Neuronal stem cell (in vitro differentiated cells): Measurements from ENCODE around the gene SUN1.

Experiments used
- DNase-seq: peaks from one replicate; pipeline ENCODE4 v3.0.0-alpha.2; 2013; ENCODE audit warnings: low spot score
- H2AFZ ChIP-seq: one replicate; pipeline ENCODE4 v1.6.1; 2013; ENCODE audit warnings: mild to moderate bottlenecking, low read length, inconsistent platforms
- H2AK5ac ChIP-seq: 2 replicates; pipeline ENCODE4 v1.6.1; 2013; ENCODE audit warnings: low read depth, mild to moderate bottlenecking, inconsistent platforms, low read length, moderate library complexity, mixed read lengths
- H2BK120ac ChIP-seq: 2 replicates; pipeline ENCODE4 v1.6.1; 2013; ENCODE audit warnings: low read depth, mild to moderate bottlenecking, inconsistent platforms, low read length, moderate library complexity, mixed read lengths
- H2BK12ac ChIP-seq: one replicate; pipeline ENCODE4 v1.6.1; 2013; ENCODE audit warnings: low read length, inconsistent platforms
- H2BK15ac ChIP-seq: 2 replicates; pipeline ENCODE4 v1.6.1; 2013; ENCODE audit warnings: mild to moderate bottlenecking, low read length, inconsistent platforms, mixed read lengths
- H2BK5ac ChIP-seq: one replicate; pipeline ENCODE4 v1.6.1; 2013; ENCODE audit warnings: inconsistent platforms, mild to moderate bottlenecking, low read length, moderate library complexity
- H3K14ac ChIP-seq: one replicate; pipeline ENCODE4 v1.6.1; 2013; ENCODE audit warnings: low read length, inconsistent platforms
- H3K18ac ChIP-seq: 2 replicates; pipeline ENCODE4 v1.6.1; 2013; ENCODE audit warnings: low read length, inconsistent platforms
- H3K23ac ChIP-seq: 2 replicates; pipeline ENCODE4 v1.6.1; 2013; ENCODE audit warnings: low read depth, mild to moderate bottlenecking, mixed read lengths, low read length, inconsistent platforms; ENCODE audit not compliant: poor library complexity
- H3K27ac ChIP-seq: replicated peaks from 3 replicates; pipeline ENCODE4 v1.5.1; 2013; ENCODE audit warnings: low read length, inconsistent platforms
- H3K27me3 ChIP-seq, 3 experiments: 2 replicates each; pipeline ENCODE4 v1.6.1; 2013; ENCODE audit warnings: low read length in 3 of 3, mild to moderate bottlenecking in 2 of 3, inconsistent platforms in 1 of 3, low read depth in 1 of 3, mixed read lengths in 1 of 3, moderate library complexity in 1 of 3; ENCODE audit not compliant: control insufficient read depth in 3 of 3, insufficient read depth in 3 of 3
- H3K36me3 ChIP-seq, 2 donors: replicated peaks in 1 of 2; 2 replicates each; pipeline ENCODE4 v1.6.1; 2013; ENCODE audit warnings: low read length in 2 of 2; ENCODE audit not compliant: control insufficient read depth in 2 of 2, insufficient read depth in 2 of 2
- H3K4ac ChIP-seq: 2 replicates; pipeline ENCODE4 v1.6.1; 2013; ENCODE audit warnings: inconsistent platforms, mild to moderate bottlenecking, low read length, moderate library complexity
- H3K4me1 ChIP-seq, 2 donors: 1 replicate in 1 of 2; 2 replicates in 1 of 2; pipeline ENCODE4 v1.6.1; 2013; ENCODE audit warnings: low read length in 2 of 2, low read depth in 1 of 2; ENCODE audit not compliant: control insufficient read depth in 2 of 2, insufficient read depth in 1 of 2
- H3K4me2 ChIP-seq: one replicate; pipeline ENCODE4 v1.6.1; 2013; ENCODE audit warnings: mild to moderate bottlenecking, low read length, inconsistent platforms; ENCODE audit not compliant: insufficient read depth, poor library complexity, severe bottlenecking
- H3K4me3 ChIP-seq, 2 donors: 2 replicates each; pipeline ENCODE4 v1.5.1; 2013; ENCODE audit warnings: low read length in 2 of 2, mild to moderate bottlenecking in 2 of 2, inconsistent platforms in 1 of 2, moderate library complexity in 1 of 2
- H3K79me1 ChIP-seq: one replicate; pipeline ENCODE4 v1.6.1; 2013; ENCODE audit warnings: low read depth, mild to moderate bottlenecking, inconsistent platforms, low read length, moderate library complexity
- H3K9ac ChIP-seq: one replicate; pipeline ENCODE4 v1.6.1; 2013; ENCODE audit warnings: mild to moderate bottlenecking, low read depth, low read length, inconsistent platforms; ENCODE audit not compliant: poor library complexity
- H3K9me3 ChIP-seq, 2 donors: replicated peaks in 1 of 2; 2 replicates each; pipeline versions ENCODE3 to v1.6.1; 2013; ENCODE audit warnings: low read length in 2 of 2, mild to moderate bottlenecking in 2 of 2, inconsistent platforms in 1 of 2, low read depth in 1 of 2, mixed read lengths in 1 of 2, moderate library complexity in 1 of 2; ENCODE audit not compliant: control insufficient read depth in 2 of 2, insufficient read depth in 1 of 2
- H4K8ac ChIP-seq: one replicate; pipeline ENCODE4 v1.6.1; 2013; ENCODE audit warnings: low read depth, mild to moderate bottlenecking, inconsistent platforms, low read length, moderate library complexity
- H4K91ac ChIP-seq: one replicate; pipeline ENCODE4 v1.6.1; 2013; ENCODE audit warnings: low read length, low read depth, mild to moderate bottlenecking, inconsistent platforms; ENCODE audit not compliant: poor library complexity
- WGBS, 2 donors: extraction: QIAGEN DNeasy Blood & Tissue Kit; methylation state at CpG; one replicate each; pipeline ENCODE4 v1.1.7; 2013; ENCODE audit warnings: missing lambda C conversion rate in 2 of 2, mixed read lengths in 1 of 2; ENCODE audit not compliant: insufficient read length in 2 of 2, insufficient replicate concordance in 1 of 2; ENCODE audit errors: extremely low coverage in 2 of 2; 5-methylcytosine and 5-hydroxymethylcytosine counted together

Gene SUN1

DNA sequence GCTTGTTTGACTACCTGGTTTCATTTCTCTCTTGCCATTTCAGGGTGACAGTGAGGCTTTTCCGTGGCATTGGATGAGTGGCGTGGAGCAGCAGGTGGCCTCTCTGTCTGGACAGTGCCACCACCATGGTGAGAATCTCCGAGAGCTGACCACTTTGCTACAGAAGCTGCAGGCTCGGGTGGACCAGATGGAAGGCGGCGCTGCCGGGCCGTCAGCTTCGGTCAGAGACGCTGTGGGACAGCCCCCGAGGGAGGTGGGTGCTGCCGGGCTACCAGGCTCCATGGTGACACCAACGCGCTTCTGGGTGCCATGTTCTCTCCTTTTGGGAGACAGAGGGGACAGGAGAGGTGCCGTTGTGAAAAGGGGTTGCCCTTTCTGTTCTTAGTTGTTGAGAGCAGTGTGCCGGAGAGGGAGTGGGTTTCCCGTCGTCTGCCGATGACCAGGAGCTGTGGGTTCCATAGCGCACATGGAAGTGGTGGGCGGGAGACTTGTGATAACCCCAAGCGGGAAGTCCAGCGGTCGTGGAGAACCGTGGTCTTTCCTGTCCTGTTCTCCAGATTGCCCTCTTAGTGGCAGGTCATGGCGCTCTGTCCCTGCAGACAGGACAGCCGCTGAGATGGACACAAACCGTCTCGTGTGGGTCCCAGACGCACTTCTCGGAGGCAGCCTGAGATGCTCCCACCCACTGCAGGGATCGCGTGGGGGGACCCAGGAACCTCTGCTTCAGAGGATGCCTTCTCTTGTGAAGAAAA, 21.3 kb downstream of the SUN1 start:
- no peak overlapping the region for H2AFZ ChIP-seq
- WGBS, 2 donors, result no CpG with 5 or more reads among the region's 33 CpGs

DNA sequence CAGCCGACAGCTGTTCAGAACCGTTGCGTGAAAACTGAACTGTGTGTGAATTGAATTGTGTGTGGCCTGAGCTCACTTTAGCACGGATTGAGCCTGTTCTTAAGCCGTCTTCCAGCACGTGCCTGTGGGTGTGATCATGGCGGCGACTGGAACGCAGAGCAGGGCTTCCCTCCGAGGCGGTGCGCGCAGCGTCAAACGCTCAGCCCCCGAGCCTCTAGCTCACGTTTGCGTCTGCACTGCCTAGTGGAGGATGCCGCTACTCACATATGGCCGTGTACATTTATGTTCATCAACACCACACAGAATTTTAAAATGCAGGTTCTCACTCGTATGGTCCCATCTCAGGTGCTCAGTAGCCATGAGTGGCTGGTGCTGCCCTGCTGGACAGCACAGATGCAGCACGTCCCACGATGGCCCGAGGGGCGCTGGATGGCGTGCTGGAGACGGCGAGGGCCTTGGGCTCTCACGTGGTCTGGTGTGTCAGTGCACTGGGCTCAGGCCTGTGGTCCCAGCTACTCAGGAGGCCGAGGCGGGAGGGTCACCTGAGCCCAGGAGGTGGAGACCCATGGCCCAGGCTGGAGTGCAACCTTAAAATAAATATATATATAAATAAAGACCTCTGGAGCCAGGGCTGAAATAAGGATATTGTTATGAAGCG, 22.0 kb downstream of the SUN1 start:
- no peak overlapping the region for H3K23ac ChIP-seq
- no peak overlapping the region for H3K4ac ChIP-seq
- no peak overlapping the region for H2BK5ac ChIP-seq
- H4K8ac ChIP-seq, result no peak overlapping the region
- no peaks in the 10 kb centered on the region for H3K4me1 ChIP-seq
- WGBS, 2 donors, result no CpG with 5 or more reads among the region's 32 CpGs
- H3K14ac ChIP-seq, result no peak overlapping the region
- H2BK15ac ChIP-seq, result no peak overlapping the region
- H3K9ac ChIP-seq, result no peak overlapping the region
- no peak overlapping the region for H3K27ac ChIP-seq
- no peak overlapping the region for H2AFZ ChIP-seq
- DNase-seq, result no peak
- H3K18ac ChIP-seq, result no peak overlapping the region
- H3K4me2 ChIP-seq, result no peak overlapping the region
- peaks cover 4% of the 10 kb centered on the region for H3K79me1 ChIP-seq
- H3K36me3 ChIP-seq, result peaks cover 58 to 98% of the 10 kb centered on the region in 2 donors
- H2BK12ac ChIP-seq, result no peak overlapping the region
- H2AK5ac ChIP-seq, result no peak overlapping the region
- H3K27me3 ChIP-seq, result no peaks in the 10 kb centered on the region
- no peaks in the 10 kb centered on the region for H3K9me3 ChIP-seq
- H2BK120ac ChIP-seq, result no peak overlapping the region
- H4K91ac ChIP-seq, result no peak overlapping the region
- H3K4me3 ChIP-seq, result no peak overlapping the region

More for the DNA sequence above, 21.3 kb downstream of the SUN1 start:
- no peak overlapping the region for H4K91ac ChIP-seq
- H3K4me2 ChIP-seq, result no peak overlapping the region
- H2BK12ac ChIP-seq, result no peak overlapping the region
- H3K27ac ChIP-seq, result no peak overlapping the region
- no peak overlapping the region for H2BK5ac ChIP-seq
- no peaks in the 10 kb centered on the region for H3K4me1 ChIP-seq
- H3K79me1 ChIP-seq, result peaks cover 4% of the 10 kb centered on the region
- H3K18ac ChIP-seq, result no peak overlapping the region
- H2AK5ac ChIP-seq, result no peak overlapping the region
- no peak overlapping the region for H3K4me3 ChIP-seq
- H3K4ac ChIP-seq, result no peak overlapping the region
- H3K9ac ChIP-seq, result no peak overlapping the region
- DNase-seq, result no peak
- peaks cover 59 to 98% of the 10 kb centered on the region in 2 donors for H3K36me3 ChIP-seq
- no peak overlapping the region for H4K8ac ChIP-seq
- no peaks in the 10 kb centered on the region for H3K27me3 ChIP-seq
- no peak overlapping the region for H3K14ac ChIP-seq
- H2BK15ac ChIP-seq, result no peak overlapping the region
- H3K9me3 ChIP-seq, result no peaks in the 10 kb centered on the region
- H3K23ac ChIP-seq, result no peak overlapping the region
- H2BK120ac ChIP-seq, result no peak overlapping the region

DNA sequence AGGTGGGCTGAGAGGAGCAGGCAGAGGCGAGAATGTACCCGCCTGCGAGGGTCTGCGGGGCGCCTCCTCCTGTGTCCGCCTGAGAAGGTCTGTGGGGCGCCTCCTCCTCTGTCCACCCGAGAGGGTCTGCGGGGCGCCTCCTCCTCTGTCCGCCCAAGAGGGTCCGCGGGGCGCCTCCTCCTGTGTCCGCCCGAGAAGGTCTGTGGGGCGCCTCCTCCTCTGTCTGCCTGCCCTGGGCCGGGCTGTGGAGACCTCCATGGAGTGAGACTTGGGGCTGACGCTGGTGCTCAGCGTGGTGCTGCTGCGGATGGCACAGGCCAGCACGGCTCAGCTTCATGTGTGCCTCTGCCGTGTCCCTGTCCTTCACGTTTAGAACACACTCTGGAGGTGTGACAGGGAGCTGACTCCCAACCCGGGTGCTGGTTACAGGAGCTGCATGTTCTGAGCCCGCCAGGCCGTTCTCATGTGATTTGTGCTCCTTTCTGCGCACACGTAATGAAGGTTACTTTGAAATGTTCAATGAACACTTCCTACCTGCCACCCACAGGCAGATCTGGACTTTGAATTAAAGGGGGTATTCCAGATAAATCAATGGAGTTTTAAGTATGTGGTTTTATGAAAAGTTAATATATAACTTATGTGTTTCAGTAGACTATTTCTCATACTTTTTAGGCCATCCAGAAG, 23.6 kb downstream of the SUN1 start:
- H2BK12ac ChIP-seq, result no peak overlapping the region
- H3K23ac ChIP-seq, result no peak overlapping the region
- H3K79me1 ChIP-seq, result peaks cover 4% of the 10 kb centered on the region
- H4K8ac ChIP-seq, result no peak overlapping the region
- peaks cover 63 to 98% of the 10 kb centered on the region in 2 donors for H3K36me3 ChIP-seq
- no peak overlapping the region for H4K91ac ChIP-seq
- H3K4me1 ChIP-seq, result no peaks in the 10 kb centered on the region
- no peaks in the 10 kb centered on the region for H3K9me3 ChIP-seq
- H3K4ac ChIP-seq, result no peak overlapping the region
- no peak overlapping the region for H2BK120ac ChIP-seq
- H2AK5ac ChIP-seq, result no peak overlapping the region
- H2BK15ac ChIP-seq, result no peak overlapping the region
- no CpG with 5 or more reads among the region's 29 CpGs for WGBS, 2 donors
- no peak overlapping the region for H2BK5ac ChIP-seq
- no peak overlapping the region for H3K4me3 ChIP-seq
- H3K14ac ChIP-seq, result no peak overlapping the region
- no peak overlapping the region for H3K9ac ChIP-seq
- no peak for DNase-seq
- H3K18ac ChIP-seq, result no peak overlapping the region
- no peaks in the 10 kb centered on the region for H3K27me3 ChIP-seq
- no peak overlapping the region for H2AFZ ChIP-seq
- no peak overlapping the region for H3K27ac ChIP-seq
- H3K4me2 ChIP-seq, result no peak overlapping the region
